HG03045 (cell line): ENCODE measurements around the gene GCN1.

Source experiments
- ATAC-seq: cut with Tn5 transposase; IDR thresholded peaks from one replicate; pipeline ENCODE4 v1.9.1; 2021; ENCODE audit warnings: mild to moderate bottlenecking, moderate library complexity; ENCODE audit not compliant: unreplicated experiment

The GCN1 gene

DNA sequence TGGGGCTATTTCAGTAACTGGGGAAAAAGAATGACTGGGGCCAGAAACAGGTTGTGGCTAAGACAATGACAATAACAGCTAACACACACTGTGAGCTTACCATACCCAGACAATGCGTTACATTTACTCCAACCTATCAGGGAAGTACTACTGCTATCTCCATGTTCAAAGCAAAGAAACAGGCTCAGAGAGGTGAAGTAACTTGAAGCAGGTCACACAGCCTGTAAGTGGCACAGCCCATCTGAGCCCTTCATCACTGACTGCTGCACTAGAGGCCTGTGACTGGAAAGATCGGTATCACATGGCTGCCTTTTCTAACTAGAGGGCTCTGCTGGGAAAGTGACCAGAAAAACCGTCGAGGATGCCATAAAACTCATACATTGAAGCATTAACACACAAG is 7.9 kb downstream of the GCN1 start:
- no peak for ATAC-seq

DNA sequence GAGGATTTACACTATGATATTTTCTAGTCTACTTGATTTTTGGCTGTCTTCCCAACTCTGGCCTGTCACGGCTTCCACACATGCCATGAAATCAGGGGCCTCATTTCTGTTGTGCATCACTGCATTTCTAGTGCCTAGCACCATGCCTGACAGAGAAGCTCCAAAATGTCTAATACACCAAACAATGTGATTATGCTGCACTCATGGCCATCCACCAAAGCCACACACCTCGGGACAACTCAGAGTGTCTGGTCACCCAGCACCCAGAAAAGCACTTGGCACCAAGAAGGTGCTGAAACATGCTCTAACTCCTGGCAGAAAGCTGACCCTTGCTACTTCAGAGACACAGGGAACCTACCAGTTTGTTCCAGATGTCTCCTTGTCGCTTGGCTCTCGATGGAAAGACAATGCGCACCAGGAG is 11.3 kb downstream of the GCN1 start:
- ATAC-seq: no peak

DNA sequence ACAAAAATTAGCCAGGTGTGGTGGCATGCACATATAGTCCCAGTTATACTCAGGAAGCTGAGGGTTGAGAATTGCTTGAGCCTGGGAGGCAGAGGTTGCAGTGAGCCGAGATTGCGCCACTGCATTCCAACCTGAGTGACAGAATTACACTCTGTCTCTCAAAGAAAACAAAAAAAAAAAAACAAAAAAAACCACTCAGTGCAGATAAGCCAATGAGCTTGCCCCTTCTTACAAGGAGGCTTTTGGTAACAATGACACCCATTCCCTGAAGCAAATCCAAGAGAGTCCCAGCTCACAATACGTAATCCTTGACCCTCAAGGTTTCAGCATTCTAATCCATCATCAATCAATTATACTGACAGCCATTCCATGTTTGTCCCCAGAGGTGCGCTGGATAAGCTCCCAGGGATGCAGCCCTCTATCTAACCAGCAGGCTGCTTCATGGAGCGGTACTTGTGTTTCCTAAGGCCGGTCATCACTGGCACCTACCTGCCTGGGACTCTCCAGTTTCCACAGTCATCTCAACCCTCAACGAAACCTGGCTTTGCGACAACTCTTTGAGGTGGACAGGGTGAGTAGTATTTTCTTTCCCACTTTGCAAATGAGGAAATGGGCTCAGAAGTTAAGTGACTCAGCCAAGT is 12.4 kb downstream of the GCN1 start:
- no peak for ATAC-seq

DNA sequence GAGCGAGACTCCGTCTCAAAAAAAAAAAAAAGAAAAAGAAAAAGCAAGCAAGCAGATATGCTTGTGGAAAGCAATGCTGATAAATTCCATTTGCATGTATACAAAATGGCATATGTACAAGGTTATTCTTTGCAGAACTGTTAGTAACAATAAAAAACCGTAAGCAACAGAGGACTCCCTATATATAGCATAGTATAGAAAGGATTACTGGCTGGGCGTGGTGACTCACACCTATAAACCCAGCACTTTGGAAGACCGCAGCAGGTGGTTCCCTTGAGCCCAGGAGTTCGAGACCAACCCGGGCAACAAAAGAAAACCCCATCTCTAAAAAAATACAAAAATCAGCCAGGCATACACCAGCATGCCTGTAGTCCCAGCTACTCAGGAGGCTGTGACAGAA is 13.5 kb downstream of the GCN1 start:
- no peak for ATAC-seq

DNA sequence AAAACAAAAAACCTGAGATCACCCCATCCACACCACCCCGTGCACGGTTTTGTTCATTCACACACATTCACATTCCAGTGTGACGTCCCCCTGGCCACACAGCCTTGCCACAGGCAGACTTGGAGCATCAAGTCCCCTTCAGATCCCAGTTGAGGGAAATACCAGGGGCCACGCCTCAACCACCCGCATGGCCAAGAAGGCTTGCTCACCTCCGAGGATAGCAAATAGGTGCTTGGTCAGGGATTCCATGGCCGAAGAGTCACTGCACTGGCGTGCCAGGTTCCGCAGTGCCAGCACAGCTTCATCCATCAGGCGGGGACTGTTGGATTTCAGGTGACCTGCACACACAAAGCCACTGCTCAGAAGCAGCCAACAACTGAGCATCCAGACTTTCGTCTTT is 19.0 kb downstream of the GCN1 start:
- no peak for ATAC-seq

DNA sequence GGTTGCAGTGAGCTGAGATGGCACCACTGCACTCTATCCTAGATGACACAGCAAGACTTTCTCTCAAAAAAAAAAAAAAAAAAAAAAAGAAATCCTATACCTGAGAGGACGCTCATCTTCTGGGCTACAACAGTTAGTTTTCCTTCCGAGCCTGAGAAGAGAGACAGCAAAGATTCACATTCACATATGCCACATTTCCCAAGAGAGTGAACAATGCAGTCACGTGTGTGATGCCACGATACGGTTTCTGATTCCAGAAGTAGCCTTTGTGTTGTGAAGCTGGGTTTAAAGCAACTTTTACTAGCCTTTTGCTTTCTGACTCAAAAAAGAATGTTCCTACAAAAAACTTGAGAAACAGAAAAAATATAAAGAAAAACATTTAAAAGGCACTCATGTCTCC is 19.5 kb downstream of the GCN1 start:
- no peak for ATAC-seq

DNA sequence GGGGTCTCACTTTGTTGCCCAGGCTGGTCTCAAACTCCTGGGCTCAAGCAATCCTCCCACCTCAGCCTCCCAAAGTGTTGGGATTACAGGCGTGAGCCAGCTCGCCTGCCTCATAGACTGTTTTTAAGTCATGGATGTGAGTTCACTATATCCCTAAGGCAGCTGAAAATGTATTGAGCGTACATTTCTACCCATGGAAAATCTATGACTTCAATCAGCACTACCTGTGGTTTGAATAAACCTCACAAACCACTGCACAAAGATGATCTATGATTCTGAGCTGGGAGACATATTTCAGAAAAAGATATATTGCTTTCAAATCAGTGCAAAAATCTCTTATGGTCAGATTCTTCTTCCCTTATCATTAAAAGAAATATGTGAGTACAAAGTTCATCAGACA is 22.5 kb downstream of the GCN1 start:
- ATAC-seq: no peak

DNA sequence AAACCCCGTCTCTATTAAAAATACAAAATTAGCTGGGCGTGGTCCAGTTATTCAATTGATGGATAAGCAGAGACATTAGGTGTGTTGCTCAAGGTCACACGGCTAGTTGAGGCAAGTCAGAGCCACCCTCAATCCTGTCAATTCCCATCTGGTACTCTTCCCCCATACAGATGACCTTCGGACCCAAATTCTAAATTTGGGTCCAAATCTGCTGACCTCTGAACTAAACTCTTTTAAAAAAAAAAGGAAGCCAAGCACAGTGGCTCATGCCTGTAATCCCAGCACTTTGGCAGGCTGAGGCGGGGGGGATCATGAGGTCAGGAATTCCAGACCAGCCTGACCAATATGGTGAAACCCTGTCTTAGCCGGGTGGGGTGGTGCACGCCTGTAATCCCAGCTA is 23.9 kb downstream of the GCN1 start:
- ATAC-seq: no peak

DNA sequence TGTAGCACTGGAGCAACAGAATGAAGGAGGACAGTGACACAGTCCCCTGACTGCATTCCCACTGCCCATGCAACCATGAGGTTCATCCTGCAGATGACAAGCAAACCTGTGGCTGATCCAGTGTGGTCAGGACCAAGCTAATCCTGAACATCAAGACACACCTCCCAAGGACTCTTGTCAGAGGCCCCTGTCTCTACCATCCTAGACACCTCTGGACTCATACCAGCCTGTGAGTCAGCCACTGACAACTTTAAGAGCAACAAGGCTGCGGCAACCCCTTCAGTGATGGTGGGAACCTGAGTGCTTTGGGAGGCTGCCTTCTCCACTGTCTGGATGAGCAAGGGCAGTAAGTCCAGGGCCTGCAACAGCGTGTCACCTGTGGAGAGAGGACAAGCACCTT is 24.6 kb downstream of the GCN1 start:
- ATAC-seq: no peak

DNA sequence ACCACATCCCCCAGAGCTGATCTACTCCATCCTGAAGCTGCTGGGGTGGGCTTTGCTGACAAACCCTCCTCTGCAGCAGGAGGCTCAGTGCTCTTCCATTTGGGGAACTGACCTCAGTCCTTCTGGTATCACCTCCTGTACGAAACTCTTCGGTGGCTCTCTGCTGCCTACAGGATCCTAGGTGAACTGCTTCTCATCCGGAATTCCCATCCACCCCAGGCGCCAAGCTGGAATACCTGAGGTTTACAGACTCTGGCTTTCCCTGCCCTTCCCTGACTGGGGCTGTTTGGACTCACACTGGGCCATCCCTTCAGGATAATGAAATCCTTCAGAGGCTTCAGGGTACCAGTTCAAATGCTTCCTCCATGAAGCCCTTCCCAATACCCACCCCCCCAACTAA is 26.2 kb downstream of the GCN1 start:
- no peak for ATAC-seq

DNA sequence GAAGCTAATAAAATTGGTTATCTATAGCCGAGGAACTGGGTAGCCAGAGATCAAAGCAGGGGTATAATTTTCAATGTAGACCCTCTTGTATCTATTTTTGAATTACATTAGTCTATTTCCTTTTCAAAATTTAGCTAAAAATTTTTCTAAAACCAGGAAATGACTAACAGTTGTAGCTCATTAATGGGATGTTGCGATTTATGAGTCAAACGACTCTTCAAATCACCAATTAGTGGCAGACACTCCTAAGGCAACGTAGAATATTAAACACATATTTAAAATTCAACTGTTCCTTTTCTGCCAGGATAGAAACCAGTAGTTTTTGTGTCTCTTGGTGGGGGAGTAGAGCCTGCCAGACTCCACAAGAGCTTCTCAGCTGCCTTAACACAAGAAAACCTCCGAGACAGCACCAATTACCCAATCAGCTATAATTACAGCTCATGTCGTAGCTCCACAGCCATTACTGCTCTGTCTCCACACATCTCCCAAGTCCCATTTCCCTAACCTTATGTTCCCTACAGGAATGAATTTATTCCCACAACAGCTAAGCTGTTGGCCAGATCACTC is 26.9 kb downstream of the GCN1 start:
- no peak for ATAC-seq

DNA sequence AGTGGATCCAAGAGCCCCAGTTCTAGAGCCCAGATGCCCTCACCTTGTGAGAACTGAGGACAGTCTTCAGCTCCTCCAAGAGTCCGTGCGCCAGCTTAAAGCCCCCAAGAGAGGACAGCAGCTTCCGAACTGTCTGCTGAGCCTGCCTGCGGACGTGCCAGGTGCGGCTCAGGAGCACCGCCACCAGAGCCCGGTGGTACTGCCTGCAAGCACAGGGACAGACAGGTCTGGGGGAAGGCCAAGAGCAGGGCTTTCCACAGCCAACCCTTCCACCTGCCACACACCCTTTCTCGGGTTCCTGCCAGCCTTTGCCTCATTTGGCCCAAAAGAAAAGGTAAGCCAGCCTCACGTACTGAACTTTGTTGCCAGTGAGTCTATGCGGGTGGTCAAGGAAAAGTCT is 30.2 kb downstream of the GCN1 start:
- no peak for ATAC-seq

DNA sequence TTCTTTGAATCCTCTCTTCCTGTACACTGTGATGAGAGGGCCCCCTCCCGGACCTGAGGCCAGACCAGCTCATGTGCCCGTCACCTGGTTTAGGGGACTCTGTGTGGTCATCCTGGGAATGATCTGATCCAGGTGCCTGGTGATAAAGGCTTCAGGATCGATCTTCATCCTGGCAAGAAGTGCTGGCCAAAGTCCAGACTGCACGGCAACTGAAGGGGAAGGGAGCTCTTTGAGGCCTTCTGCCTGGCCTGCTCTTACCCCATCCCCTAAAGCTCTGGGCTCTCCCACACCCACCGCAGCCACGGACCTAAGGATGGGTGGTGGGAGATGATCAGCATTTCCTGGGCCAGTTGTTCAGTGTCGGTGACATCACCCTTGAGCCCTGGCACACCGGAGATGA is 31.8 kb downstream of the GCN1 start:
- no peak for ATAC-seq

DNA sequence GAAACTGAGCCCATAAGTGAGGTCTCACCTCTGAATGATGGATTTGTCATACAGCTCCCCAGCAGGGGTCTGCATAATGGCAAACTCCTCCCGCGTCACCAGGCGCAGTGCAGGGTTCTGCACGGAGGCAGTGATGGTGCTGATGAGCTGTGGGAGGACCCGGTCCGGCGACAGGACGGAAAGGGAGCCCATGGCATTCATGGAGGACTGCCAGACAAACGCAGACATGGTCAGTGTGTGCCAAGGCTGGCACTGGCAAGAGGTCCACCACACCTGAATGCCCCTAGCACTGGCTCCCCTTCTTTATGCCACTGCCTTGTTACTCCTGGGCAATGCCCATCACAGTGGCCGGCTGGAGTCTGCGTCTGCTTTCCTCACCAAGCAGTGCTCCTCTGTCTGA is 32.7 kb downstream of the GCN1 start:
- ATAC-seq: no peak

DNA sequence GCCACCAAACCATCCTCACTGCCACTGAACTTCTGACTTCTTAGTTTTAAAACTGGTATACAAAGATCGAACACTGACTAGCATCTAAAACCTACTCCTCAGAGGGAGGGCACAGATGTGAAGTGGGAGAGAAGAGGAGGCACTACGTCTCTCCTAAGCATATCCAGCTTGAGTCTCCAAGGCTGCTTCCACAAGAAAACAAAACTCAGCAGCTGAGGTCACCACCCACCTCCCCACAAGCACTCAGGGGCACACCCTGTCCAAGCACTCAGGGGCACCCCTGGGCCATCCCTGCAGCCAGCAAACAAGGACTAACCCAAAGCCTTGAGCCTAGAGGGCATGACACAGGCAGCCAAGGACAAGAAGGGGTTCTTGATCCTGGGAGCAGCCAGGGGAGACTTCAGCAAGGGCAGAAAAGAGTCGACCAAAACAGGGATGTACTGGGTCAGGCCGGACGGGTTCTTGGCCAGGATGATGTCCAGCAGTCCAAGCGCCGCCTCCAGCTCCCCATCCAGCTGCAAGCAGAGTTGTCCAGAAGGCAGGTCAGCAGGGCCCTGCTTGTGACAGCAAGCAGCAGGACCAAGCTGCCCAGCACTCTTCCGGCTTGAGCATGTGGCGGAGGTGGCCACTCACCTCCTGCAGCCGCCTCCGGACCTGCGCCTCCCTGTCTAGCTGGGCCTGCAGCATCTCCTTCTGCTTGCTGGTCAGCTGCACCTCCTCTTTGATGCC is 34.8 kb downstream of the GCN1 start:
- ATAC-seq: no peak

DNA sequence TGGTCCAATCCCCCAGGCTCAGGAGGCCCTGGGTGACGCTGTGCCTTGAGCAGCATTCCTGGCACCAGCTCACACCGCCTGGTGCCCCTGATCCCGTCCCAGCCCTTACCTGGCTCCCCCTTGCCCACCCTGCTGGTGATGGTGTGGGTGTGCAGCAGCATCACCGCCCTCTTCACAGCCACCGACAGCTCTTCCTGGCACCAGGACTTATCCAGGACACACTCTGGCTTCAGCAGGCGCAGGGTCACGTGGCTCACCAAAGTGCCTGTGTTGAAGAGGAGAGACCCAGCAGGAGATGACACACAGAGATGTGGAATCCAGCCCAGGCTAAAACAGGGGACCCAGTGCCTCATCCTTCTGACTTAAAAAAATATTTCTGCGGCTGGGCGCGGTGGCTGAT is 36.2 kb downstream of the GCN1 start:
- no peak for ATAC-seq

DNA sequence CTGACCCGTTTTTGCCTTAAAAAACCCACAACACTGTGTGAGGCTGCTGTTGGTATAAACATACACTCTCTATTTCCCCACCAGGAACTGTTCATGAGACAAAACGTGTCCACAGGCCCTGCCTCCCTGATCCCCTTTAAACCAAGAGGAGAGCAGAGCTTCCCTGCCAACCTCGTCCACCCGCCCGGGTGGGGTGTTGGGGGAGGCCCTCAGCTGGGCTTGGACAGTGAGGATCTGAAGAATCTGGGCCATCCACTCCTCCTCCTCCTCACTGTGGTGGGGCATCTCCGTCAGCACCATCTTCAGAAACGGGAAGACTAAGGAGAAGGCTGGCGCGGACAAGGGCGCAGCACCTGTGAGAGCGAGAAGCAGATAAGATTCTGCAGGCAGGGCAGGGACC is 36.8 kb downstream of the GCN1 start:
- ATAC-seq: no peak

DNA sequence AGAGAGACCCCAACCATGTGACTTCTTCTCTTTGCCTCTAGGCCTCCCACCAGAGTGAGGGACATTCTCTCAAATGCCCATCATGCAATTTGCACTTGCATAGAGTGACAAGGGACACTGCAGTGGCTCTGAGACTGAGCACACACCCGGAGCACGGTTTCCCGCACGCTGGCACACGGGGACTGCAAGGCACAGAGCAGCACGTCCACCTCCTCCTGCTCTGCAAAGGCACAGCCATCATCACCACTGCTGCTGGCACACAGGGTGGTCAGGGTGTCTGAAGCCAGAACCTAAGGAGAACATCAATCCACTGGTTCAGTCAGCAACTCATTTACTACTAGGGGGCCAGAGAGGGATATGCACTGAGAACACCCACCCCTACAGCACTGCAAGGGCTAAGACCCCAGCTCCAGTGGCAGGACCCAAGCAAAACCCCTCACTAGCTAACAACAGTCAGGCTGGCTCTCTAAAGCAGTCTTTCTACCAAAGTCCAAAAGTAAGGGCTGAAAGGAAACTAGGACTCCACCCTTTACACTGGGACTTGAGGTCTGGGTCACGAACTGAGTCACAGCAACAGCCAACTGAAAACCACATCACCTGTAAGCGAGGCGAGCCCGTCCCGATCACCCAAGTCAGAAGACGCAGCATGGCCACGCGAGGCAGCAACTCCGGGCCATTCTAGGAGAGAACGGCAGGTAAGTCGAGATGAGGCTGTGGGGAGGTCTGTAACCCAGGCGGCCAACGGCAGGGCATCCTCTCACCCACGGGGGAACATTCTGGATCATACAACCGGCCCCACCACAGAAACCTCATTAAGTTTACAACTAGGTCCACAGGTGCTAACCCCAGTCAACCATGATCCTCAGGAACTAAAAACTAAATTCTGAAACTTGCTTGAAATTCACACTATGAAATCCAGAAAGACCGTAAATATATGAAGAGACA is 37.9 kb downstream of the GCN1 start:
- ATAC-seq: no peak

DNA sequence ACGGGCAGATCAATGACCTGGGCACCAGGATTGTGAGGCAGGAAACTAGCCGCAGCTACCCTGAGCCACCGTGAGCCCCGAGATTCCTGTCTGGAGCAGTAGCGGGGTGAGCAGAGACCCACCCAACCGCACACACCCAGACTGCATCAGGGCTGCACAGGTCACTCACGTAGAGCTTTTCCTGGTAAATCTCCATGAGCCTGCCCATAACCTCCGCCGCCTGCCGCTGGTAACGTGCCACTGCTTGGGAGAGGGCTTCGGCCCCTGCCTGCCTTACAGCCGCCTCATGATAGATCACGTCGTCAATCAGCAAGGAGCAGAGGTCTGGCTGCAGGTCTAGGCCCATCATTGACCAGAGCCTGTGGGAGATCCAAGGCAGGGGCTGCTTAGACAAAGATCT is 39.4 kb downstream of the GCN1 start:
- ATAC-seq: no peak

DNA sequence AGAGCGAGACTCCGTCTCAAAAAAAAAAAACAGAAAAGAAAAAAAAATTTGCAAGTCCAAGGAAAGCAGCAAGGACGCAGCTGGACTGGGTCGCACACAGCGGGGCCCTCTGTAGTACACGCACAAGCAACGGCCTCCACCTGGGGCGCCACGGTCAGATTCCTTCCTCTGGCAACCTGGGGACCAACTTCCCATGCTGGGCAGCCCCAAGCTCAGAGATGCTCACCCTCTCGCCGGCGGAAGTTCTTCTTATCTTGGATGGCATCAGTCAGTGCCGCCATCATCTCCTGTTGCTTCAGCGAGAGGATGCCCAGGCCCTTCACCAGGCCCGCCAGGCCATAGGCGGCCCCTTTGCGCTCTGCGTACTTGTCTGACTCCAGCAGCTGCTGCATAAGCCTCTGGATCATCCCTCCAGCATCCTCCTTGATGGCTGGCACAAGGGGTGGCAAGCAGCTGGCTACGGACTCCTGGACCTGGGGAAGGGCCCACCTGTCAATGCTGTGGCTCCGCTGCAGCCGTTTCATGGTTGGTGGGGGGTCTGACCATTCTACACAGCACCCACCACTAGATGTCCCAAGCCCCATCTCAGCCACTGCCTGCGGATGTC is 43.5 kb downstream of the GCN1 start:
- ATAC-seq: no peak

DNA sequence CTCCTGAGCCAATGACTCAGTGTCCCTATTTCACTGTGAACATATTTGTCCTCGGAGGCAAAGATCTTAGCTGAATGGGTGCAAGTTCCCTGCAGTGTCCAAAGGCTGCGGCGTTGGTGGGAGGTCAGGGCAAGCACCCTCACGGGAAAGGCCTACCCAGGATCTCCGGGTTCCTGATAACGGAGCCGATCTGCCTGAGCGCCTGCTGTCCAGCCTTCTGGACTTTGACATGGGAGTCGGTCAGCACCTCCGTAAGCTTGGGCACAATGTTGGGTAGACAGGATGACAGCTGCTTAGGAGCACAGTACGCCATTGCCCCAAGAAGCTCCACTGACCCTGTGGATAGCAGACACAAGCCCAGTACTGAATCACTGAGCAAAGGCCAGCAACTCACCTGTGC is 46.5 kb downstream of the GCN1 start:
- ATAC-seq: no peak
